Stimulated activated CD8-positive, alpha-beta memory T cell treated with anti-CD3 and anti-CD28 coated beads, Interleukin-12 subunit alpha, Interleukin-12 subunit beta, amount 100 ng/mL, for 24 hours (primary cell): ENCODE measurements around the gene CELA3B.
"Not testable (repeated sequence)": the region's sequence is repeated elsewhere in the genome, so short reads cannot be mapped to it uniquely, and the experiment has no call there.

ENCODE experiments used
- DNase-seq: peaks from one replicate; pipeline ENCODE4 v3.0.0-alpha.2; 2020; ENCODE audit errors: extremely low read depth

CELA3B gene

DNA sequence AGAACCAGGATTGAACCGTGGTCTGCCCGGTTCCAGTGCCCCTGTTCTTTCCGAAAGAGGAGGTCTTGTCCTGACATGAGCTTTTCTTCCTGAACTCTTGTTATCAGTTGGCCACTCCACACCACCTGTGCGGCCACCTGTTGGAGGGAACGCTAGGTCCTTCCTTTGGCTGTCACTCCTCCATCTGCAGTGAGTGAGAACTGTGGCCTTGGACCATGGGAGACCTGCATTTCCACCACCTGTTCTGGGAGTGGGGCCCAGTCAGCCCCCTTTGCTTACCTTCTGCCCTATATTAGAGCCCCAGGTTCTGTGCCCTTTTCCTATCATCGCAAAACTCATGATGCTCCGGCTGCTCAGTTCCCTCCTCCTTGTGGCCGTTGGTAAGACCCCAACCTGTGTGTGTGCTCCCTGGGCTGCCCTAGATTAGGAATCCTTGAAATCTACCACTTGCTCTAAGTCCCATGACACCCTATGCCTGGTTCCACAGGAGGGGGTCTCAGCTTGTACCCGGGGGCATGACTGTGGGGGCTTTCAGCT is at the start of gene CELA3B:
TSS of gene CELA3B (plus strand) at position 320 of the 537 bp plus-strand sequence. CDS start at position 338, 18 bp downstream.
- DNase-seq, result not testable (repeated sequence)

GRCh38 chr1:21927533-21928237 is 49.1 kb upstream of the CELA3B start:
- no peak for DNase-seq

GRCh38 chr1:21930080-21930571 is 46.7 kb upstream of the CELA3B start:
- DNase-seq, result no peak

DNA sequence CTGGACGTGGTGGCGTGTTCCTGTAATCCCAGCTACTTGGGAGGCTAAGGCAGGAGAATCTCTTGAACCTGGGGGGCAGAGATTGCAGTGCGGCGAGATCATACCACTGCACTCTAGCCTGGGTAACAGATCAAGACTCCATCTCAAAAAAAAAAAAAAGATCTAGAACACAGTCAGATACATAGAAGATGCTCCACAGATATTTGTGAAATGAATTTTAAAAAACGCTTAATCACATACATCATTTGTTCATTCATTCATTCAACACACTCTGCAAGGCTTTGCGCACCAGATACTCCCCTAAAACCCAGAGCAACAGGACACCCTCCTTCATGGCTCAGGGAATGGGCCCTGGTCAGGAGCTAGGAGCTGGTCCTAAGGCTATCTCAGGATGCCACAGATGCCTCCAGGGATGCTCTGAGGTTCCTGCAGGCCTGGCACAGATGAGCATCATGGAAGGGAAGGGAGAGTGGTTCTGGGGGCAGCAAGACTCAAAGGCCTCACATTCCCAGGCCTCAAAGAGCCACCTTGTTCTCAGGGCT is 46.1 kb upstream of the CELA3B start:
- no peak for DNase-seq

GRCh38 chr1:21931171-21932093 is 45.4 kb upstream of the CELA3B start:
- DNase-seq, result no peak

- DNase-seq, result no peak
Measured at GRCh38 chr1:21932127-21932526, 44.7 kb upstream of the CELA3B start.

DNA sequence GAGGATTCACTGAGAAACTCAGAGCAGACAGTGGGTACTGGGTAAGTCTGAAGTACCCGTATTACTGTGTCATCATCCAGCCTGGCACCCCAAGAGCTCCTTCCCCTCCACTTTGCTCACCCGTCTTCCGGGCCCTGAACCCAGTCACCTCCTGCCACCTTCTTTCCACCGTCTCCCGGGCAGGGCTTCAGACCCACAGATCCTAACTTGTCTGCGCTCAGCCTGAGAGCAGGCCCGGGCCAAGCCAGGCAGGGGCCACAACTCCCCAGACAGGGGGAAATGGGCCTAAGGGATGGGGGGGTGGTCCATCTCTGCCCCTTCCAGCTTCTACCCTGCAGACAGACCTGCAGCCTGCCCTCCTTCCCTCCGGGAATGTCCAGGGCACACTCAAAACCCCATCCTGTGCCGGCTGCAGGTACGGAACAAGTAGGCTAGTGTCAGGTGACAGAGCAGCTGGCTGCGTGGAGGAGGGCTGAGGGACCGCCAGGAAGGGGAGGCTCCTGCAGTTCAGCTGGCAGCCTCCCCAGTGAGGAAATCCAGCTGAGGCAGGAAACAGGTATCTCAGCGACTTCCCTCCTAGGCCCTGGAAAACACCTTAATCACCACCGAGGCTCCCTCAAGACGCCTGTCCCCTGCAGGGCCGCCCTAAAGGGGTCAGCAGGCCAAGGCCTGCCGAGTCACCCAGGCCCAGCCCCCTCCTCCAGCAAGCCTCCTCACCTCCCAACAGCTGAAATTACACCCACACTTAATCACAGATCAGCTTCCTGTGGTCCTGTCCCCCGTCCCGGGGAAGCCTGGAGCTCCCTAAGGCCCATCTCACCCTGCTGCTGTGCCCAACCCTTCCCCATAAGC is 43.2 kb upstream of the CELA3B start:
- DNase-seq, result no peak

DNA sequence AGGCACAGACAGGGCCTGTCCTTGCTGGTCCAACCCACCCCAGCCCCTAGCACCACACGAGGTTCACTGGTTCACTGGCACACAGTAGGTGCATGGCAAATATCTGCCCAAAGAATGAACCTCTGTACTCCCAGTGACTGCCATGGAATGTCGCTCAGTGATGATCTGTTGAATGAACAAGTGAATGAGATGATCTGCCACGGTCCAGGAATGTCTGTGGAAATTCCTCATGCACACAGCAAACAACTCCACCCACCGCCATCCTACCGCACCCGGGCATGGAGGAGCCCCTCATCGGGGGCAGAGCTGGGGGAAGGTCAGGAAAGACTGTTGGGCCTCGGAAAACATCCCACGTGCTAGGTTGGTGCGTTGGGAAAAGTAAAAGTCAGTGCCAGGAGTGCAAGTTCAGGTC is 41.4 kb upstream of the CELA3B start:
- DNase-seq, result no peak

DNA sequence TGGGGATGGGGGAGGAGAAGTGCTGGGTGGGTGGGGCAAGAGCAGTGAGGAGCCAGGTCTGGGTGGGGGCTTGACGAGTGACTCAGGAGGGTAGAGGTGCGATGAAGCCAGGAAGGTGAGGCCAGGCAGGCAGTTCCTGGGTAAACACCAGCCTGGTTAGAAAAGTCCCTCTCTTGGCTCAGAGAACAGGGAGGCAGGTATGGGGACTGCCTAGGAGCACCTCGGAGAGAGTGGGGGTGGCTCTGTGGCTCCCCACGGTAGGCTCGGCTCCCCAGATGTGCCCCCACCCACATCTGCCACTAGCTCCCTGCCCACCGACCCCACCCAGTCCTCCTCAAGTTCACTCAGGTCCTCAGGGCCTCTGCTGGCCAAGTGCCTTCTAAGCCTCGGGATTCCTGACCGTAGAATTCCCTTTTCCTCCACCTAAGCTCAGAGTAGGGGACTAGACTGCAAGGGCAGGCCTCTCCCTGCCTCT is 40.9 kb upstream of the CELA3B start:
- no peak for DNase-seq

DNA sequence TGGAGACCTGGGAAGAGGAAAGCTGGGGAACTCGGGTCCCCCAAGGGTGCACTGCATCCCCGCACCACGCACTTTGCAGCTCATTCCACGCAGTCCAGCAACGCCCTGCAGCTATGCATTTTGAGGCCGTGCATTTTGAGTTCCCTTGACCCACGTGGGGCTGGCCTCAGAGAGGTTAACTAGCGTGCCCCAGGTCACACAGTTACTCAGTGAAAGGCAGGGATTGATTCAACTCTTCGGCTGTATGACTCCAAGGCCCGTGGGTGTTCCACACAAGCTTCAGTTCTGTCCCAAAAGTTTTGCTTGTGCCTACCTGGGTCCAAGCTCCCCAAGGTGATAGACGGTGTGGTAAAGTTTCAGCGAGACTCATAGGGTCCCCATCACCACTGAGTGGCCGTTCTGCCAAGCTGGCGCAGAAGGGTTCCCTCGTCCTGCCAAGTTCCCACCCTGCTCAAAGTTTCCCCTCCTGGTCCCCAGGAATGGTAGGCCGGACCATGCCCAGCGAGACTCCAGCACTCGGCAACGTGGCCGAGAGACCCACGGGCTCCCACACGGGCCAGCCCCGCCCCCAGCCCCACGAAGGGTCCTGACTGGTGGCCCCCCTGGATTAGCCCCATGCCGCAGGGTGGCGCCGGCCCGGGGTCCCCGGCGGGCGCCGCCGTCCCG is 40.3 kb upstream of the CELA3B start:
- DNase-seq, result no peak

DNA sequence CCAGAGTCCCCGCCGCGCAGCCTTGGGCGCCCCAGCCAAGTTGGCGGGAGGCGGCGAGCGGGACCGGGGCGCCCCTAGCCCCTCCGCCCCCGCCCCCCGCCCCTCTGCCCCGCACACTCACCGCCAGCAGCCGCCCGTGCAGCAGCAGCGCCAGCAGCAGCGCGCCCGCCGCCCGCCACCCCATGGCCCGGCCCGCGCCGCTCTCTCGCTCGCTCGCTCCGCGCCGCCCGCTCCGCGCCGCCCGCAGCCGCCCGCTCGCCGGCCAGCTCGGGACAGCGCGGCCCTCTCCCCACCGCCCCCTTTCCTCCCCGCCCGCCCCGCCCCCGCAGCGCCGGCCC is 39.8 kb upstream of the CELA3B start, which contains the start of gene HSPG2:
TSS of gene HSPG2 (minus strand) at position 277 of the 338 bp plus-strand sequence. CDS start at position 184, 93 bp downstream.
- DNase-seq, result no peak

DNA sequence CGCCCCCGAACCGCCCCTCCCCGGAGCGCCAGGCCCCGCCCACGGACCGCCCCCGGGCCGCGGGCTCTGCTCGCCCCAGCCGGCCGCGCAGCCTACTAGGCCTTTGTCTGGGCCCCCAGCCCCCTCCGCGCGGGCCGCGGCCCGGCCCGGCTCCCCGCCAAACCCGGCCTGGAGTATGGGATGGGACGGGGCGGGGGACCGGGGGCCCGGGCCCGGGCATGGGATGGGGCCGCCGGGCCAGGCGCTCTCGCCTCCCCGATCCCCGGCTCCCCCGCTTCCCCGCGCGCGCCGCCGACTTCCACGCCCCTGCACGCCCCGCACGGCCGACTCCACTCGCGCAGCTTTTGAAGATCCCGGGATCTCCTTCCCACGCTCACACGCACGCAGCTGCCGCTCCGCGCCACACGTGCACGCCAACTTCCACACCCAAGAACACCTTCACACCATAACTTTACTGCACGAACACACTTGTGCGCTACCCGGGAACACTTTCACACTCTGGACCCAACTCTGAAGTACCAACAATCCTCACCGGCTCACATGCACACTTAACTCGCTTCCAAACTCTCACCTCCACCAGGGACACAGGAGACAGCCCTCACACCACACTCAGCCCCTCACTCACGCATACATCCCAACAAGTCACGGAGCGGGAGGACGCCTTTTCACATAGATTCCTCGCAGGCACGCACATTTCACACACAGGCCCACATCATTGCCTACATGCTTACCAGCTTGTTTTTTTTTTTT is 39.3 kb upstream of the CELA3B start:
- peak; percentile 19 for DNase-seq

DNA sequence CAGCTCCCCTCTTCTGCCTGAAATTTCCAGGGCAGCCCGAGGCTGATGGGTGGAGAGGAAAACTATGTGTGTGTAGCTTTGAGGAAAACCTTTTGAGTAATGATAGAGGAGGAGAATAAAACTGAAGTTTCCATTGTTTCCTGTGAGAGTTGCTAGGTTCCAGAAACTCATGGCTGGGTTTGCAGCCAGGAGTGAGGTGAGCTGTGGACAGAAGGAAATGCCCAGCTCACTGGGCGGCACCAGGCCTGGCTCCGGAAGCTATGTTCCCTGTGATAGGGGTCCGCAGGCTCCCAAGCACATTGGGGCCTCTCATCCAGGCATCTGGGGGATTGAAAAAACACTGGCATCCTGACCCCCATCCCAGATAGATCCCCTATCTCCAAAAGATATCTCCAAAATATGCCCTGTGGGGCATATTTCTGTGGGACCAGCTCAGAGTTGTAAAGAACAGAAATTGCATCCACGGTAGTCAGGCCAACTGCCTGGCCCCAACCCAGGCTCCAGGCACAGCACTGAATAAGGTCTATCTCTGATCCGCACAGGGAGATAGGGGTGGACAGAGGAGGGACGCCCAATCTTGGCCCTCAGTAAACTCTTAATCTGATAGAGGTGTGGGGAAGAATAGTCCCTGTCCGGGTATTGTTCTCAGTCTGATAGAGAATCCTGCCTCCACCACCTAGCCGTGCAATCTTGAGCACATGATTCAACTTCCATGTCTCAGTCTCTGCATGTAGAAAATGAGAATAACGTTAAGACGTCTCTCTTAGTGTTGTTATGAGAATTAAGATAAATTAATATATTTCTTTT is 37.9 kb upstream of the CELA3B start:
- no peak for DNase-seq

DNA sequence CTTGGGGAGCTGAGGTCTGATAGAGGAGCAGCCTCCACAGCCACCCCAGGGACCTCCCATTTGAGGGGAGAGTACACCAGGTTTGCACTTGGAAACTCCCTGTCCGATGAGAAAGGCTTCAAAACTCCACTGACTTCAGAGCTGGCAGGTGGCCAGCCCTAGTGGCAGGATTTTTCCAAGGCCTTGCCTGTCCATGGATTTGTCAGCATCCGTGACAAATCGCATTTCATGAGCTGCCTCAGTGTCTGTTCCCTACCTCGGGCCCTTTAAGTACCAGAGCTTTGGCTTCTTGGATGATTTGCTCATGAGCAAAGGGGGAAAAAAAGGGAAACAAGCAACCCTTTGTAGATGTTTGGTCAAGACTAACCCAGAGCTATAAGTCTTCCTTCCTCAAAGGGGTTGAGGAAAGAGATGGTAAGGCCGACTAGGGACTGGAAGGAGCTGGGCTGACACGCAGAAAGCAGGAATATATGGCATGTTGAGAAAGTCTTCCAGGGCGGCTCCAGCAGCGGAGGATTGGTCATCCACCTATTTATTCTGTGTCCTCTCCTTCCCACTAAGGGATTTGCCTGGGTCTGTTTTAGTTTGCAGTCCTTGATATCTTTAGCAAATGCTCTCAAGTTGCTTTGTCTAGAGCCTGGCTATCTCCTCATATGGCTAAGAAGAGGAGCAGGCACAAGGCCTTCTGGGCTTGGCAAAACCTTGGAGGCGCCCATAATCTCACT is 37.0 kb upstream of the CELA3B start:
- no peak for DNase-seq

DNA sequence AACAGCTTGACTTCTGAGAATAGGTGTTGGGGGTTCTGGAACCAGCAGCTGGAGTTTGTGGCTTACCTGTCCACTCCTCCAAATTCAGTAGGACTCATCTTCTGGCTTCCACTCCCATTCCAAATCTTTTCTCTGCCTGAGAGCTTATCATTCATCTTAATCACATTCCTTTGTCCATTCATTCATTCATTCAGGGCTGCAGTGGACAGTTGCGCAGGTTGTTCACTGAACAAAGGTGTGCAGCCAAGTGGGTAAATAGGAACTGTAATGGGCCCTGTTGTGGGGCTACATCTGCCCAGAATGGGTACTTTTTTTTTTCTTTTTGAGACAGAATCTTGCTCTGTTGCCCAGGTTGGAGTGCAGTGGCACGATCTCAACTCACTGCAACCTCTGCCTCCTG is 36.3 kb upstream of the CELA3B start:
- DNase-seq, result no peak

GRCh38 chr1:21941370-21941769 is 35.5 kb upstream of the CELA3B start:
- no peak for DNase-seq

GRCh38 chr1:21942464-21942863 is 34.4 kb upstream of the CELA3B start:
- no peak for DNase-seq

DNA sequence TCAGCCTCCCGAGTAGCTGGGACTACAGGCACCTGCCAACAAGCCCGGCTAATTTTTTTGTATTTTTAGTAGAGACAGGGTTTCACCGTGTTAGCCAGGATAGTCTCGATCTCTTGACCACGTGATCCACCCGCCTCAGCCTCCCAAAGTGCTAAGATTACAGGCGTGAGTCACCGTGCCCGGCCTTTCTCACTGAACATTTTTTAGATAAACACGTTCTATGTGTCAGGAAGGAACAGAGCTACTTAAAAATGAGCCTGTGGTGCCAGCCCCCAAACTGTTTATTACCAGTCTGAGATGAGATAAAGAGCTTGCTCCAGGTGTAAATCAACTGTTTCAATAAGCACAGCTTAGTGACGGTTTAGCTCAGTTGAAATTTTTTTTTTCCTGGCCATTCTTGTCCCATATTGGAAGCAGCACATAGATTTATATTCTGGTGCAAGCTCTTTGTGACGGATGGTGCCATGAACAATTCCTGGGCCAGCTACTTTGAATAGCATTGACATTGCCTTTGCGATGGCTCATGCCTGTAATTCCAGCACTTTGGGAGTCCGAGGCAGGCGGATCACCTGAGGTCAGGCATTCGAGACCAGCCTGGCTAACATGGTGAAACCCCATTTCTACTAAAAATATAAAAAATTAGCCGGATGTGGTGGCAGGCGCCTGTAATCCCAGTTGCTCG is 33.7 kb upstream of the CELA3B start:
- DNase-seq, result not testable (repeated sequence)
